KG1 (cell line): ENCODE data around the gene NEMF.
"Not testable (repeated sequence)": the region's sequence is repeated elsewhere in the genome, so short reads cannot be mapped to it uniquely, and the experiment has no call there.

Experiments used
- DNase-seq: peaks from one replicate; lab custom pipeline; 2025; lab: John Stamatoyannopoulos, UW

NEMF gene

DNA sequence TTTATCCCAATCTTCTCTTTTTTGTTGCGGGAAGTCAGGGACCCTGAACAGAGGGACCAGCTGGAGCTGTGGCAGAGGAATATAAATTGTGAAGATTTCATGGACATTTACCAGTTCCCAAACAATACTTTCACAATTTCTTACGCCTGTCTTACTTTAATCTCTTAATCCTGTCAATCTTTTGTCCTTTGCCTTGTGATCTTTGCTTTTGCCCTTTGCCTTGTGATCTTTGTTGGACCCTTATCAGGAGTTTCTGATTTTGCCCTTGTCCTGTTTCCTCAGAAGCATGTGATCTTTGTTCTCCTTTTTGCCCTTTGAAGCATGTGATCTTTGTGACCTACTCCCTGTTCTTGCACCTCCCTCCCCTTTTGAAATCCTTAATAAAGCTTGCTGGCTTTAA is 36.5 kb downstream of the NEMF start:
- DNase-seq: not testable (repeated sequence)

DNA sequence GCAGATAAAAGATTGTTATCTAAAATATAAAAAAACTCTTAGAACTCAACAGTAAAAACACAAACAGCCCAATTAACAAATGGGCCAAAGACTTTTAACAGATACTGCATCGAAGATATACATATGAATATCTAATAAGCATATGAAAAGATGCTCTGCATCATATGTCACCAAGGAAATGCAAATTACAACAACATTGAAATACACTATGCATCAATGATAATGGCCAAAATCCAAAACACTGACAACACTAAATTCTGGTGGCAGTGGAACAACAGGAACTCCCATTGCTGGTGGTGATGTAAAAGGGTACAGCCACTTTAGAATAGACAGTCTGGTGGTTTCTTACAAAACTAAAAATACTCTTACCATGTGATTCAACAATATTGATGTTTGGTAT is 43.8 kb downstream of the NEMF start:
- DNase-seq: no peak

DNA sequence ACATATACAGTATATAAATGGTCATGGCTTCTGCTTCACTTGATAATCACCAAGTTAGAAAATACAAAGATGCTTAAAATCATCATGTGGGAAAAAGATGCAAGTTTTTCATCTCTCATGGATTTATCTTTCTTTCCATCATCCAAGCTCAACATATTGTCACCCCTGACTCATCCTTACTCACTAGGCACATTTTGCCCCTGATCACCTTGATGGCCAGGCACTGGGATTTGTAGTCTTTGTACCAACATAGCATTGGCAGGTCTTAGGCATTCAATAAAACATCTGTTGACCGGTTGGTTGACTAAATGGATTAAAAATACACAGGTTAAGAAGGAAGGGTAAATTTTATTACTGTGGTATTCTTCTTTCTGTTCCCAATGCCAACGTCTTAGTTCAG is 56.6 kb downstream of the NEMF start:
- no peak for DNase-seq

DNA sequence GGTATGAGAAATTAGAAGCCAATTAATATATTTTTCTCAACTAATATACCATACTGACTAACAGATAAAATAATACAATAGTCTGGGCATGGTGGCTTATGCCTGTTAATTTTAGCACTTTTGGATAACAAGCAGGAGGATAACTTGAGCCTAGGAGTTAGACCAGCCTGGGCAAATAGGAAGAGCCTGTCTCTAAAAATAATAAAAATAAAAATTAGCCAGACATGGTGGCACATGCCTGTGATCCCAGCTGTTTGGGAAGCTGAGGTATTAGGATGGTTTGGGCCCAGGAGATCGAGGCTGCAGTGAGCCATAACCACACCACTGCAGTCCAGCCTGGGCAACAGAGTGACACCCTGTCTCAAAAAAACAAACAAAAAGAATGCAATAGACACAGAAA is 60.0 kb downstream of the NEMF start:
- no peak for DNase-seq

DNA sequence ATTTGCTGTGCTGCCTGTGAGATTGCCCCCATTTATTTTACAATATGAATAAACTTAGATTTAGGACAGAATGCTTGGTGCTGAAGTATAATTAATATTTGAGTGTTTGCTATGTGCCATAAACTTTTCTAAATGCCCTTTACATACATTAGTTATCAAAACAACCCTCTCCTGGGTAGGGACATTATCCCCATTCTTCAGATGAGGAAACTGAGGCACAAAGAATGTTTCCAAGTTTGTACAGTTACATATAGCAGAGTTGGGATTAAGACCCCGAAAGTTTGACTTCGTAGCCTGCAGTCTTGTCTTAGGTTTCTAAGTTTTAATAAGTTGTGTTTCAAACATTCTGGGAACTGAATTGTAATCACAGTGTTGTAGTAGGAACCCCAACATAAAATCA is 66.3 kb downstream of the NEMF start:
- no peak for DNase-seq

- no peak for DNase-seq
These were observed 69.1 kb downstream of the NEMF start for GRCh38 chr14:49783394-49784014.

DNA sequence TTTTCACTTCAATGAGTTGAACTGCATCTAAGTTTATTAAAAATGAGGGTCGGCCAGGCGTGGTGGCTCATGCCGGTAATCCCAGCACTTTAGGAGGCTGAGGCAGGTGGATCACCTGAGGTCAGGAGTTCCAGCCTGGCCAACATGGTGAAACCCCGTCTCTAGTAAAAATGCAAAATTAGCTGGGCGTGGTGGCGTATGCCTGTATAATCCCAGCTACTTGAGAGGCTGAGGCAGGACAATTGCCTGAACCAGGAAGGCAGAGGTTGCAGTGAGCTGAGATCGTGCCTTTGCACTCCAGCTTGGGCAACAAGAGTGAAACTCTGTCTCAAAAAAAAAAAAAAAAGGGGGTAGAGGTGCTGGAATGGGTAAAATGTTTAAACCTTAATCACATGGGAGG is 71.5 kb downstream of the NEMF start:
- not testable (repeated sequence) for DNase-seq

DNA sequence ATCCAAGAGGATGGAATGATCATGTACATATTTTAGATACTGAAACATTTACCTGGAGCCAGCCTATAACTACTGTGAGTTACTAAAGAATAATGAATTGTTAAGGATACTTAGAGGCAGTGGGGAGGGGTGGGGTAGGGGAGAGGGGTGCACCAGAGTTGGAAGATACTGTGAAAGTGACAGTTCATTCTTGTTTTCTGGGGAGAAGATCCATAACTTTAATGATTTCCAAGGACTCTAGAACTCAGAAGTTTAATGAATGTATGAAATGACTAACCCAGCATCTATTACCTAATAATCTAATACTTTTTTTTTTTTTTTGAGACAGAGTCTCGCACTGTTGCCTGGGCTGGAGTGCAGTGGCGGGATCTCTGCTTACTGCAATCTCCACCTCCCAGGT is 74.2 kb downstream of the NEMF start:
- no peak for DNase-seq

DNA sequence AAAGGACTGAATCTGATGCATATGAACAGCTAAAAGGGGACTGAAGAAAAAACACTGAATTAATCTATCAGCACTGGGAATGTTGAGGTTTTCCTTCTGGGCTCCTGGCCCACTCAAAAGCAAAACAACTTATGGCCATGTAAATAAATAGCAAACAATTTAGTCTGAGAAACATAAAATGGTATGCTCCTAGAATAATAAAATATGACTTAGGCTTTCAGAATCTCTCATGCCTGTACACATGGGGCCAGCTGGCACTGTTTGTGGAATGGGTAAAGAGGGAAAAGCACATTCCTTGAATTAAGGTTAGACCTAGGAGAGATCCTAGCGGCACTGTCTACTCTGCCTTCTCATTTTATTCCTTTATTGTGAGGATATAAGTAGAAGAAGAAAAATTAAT is 78.5 kb downstream of the NEMF start:
- DNase-seq: no peak

DNA sequence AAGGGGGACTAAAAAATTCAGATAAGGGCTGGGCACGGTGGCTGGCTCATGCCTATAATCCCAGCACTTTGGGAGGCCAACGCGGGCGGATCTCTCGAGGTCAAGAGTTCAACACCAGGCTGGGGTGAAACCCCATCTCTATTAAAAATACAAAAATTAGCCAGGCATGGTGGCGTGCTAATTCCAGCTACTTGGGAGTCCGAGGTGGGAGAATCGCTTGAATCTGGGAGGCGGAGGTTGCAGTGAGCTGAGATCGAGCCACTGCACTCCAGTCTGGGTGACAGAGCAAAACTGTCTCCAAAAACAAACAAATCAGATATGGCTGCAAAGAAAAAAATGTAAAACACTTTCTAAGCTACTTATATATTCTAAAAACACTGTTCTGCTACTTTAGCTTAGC is 80.9 kb downstream of the NEMF start:
- DNase-seq: not testable (repeated sequence)

GRCh38 chr14:49770212-49770817 is 82.3 kb downstream of the NEMF start:
- no peak for DNase-seq

DNA sequence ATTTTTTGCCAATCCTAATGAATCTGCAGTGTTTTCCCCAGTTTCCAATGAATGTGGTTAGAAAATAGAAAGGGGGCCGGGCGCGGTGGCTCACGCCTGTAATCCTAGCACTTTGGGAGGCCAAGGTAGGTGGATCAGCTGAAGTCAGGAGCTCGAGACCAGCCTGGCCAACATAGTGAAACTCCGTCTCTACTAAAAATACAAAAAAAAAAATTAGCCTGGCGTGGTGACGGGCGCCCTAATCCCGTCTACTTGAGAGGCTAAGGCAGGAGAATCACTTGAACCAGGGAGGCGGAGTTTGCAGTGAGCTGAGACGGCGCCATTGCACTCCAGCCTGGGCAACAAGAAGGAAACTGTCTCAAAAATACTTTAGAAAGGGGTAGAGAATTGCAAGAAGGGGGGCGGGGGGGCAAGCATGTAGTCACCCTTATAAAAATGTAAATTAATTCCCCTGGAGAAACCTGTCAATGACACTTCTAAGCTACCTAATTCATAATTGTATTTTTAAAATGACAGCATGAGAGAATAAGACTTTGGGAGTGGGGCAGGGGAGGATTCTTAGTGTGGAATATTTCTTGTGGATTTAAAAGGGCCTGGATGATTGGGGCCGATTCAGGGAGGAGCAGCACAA is 82.9 kb downstream of the NEMF start:
- no peak for DNase-seq

DNA sequence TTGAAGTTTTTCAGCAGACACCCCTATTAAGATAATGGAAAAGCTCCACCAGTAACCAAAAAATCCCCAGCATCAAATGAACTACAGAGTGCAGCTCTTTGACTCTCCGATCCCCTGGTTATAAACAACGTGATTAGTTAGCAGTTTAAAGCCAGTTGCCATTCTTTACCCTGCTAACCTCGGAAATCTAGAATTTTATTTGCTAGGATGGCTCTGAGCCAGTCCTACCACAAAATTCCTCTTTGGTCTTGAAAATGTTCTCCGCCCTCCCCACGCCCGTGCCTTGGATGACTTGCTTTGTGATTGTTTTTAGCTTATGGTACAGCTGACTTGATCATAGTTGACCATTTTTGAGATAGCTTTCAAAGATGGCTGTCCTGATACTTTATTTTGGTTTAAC is 83.4 kb downstream of the NEMF start:
- DNase-seq: no peak

DNA sequence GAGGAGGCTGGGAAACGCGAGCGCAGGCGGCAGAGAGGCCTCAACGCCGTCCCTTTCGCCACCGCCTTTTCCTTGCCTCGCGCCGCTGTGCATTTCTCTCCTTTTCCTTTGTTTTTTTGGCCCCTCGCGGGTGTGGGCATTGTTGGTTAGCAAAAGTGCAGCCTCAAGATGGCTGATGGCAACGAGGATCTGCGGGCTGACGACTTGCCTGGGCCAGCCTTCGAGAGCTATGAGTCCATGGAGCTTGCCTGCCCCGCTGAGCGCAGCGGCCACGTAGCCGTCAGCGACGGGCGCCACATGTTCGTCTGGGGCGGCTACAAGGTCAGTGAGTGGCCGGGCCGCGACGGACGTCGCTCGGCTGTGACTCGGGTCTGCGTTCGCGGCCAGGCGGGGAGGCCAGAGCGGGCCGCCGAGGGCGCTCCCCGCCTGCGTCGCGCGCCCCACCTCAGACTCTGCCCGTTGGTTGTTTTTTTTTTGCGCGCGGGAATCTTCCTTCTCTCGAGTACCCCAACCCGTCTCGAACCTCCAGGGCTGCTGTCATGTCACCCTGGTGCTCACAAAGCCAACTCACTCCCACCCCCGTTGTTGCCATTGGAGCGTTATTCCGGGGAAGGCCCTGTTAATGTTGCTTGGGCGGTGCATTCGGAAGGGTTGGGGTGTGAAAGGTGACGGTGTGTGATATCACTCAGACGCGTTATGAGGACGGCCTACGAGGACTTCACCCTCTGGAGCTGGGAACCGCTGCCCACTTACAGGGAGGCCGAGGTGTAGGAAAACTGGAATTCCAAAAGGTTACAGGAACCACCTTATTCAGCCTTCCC is 84.1 kb downstream of the NEMF start:
- DNase-seq: no peak

- DNase-seq: peak; percentile 74
These were observed 84.9 kb downstream of the NEMF start, which contains the start of gene KLHDC2 for GRCh38 chr14:49767571-49768300. KLHDC2 (plus strand) TSS chr14:49768153; CDS start chr14:49768469, 316 bp downstream.

DNA sequence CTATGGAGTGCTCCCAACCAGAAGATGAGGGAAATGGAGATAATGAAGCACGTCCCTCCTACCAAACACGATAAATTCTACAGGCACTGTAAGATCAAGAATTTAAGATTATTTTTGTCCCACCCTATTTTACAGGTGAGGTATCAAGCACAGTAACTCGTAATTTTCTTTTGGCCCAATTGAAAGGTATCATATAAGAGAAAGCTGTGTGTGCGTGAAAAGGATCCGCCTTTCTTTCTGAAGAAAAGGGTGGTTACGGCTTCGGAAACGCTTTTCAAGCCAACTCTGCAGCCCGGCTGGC is 85.4 kb downstream of the NEMF start:
- no peak for DNase-seq

GRCh38 chr14:49766839-49767238 is 85.7 kb downstream of the NEMF start:
- peak; percentile 45 for DNase-seq

DNA sequence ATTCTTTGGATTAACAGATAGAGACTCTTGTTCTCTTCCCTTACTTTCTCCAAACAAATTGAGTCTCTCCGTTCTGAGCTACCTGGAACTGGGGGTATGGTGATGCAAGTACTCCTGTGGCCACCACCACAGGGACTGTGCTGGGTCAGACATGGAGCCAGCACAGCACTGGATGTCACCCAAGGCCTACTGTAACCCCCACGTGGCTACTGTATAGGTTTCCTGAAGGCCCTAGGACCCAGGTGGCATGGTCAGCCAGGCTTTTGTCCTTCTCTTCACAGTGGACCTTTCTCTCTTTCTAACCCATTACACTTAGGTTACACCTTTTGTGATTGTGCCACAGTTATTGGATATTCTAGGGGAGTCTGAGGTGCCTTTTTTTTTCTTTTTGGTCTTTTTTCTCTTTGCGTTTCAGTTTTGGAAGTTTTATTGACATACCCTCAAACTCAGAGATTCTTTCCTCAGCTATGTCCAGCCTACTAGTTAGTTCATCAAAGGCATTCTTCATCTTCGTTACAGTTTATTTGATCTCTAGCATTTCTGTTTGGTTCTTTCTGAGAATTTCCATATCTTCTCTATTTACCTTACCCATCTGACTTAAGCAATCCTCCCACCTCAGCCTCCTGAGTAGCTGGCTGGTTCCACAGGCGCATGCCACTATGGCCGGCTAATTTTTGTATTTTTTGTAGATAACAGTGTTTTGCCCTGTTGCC is 90.6 kb downstream of the NEMF start:
- DNase-seq: no peak

DNA sequence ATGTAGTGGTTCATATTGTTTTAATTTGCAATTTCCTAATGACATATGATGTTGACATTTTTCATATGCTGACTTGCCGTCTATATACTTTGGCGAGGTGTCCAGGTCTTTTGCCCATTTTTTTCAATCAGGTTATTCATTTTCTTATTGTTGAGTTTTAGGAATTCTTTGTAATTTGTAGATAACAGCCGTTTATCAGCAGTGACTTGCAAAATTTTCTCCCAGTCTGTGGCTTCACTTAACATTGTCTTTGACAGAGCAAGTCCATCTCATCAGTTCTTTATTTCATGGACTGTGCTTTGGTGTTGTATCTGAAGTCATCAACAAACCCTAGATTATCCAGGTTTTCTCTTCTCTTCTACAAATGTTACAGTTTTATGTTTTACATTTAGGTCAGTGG is 97.2 kb downstream of the NEMF start:
- no peak for DNase-seq

DNA sequence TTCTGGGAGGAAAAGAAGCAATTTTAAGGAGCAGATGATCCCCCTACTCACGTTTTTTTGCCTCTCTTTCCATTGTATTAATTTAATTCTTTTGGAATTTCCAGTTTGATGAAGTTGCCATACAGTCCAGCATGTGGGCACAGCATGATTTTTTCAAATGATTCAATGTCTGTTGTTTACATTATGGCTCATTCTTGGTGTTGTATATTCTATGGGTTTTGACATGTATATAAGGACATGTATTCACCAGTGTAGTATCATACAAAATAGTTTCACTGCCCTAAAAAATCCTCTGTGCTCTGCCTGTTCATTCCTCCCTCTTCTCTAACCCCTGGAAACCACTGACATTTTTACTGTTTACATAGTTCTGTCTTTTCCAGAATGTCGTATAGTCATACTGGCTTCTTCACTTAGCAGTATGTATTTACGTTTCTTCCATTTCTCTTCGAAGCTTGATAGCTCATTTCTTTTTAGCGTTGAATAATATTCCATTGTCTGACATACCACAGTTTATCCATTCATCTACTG is 98.0 kb downstream of the NEMF start:
- DNase-seq: no peak

GRCh38 chr14:49746476-49746875 is 106.1 kb downstream of the NEMF start:
- not testable (repeated sequence) for DNase-seq
